Heart left ventricle (tissue), 13 donors: ENCODE data around the gene DCUN1D1.

Source experiments
- POLR2A ChIP-seq, 2 donors: fragments of 450-650 bp; IDR thresholded peaks; one replicate each; pipeline ENCODE4 v1.6.1; 2017; ENCODE audit warnings: antibody characterized with exemption in 2 of 2, mild to moderate bottlenecking in 2 of 2, moderate library complexity in 2 of 2
- TF ChIP-seq, protein P1 (sequence below), 12 donors: fragments of 200-600 bp; sonication (generic) in 4 of 12; IDR thresholded peaks; one replicate each; pipeline versions ENCODE4 v1.5.0 to v1.8.0; 2018 to 2022; ENCODE audit warnings: antibody characterized with exemption in 12 of 12, mild to moderate bottlenecking in 5 of 12
- donor health status: ischemic (EF 13 %, LVEDD 7.1; RV severe dilation, severe dysfunction).
- donor health status: DM: no; HTN: yes; CAD: no.
- donor health status: DM: no; HTN: no; CAD: no.
- donor health status: ischemic (EF 25% LVEDD 6.9; RV normal size, moderate dysfunction).
- donor health status: ischemic (EF 25% LVEDD 5.7; RV mildly dilated, moderate dysfunction).
- donor health status: ischemic (EF 35%, LVEDD 5.7; RV mildly dilated, moderate dysfunction).
- donor health status: nonischemic (EF 11% LVEDD 7.7; RV severe dilation, severe dysfunction).
- donor health status: DM: yes; HTN: yes; CAD: no.
- donor health status: PGD.
- donor health status: ischemic (EF 29% LVEDD 5.4; RV normal size, mild dysfunction).
- donor health status: nonischemic (EF 23%, LVEDD 6.1; RV moderate dilation, normal function).

DNA sequence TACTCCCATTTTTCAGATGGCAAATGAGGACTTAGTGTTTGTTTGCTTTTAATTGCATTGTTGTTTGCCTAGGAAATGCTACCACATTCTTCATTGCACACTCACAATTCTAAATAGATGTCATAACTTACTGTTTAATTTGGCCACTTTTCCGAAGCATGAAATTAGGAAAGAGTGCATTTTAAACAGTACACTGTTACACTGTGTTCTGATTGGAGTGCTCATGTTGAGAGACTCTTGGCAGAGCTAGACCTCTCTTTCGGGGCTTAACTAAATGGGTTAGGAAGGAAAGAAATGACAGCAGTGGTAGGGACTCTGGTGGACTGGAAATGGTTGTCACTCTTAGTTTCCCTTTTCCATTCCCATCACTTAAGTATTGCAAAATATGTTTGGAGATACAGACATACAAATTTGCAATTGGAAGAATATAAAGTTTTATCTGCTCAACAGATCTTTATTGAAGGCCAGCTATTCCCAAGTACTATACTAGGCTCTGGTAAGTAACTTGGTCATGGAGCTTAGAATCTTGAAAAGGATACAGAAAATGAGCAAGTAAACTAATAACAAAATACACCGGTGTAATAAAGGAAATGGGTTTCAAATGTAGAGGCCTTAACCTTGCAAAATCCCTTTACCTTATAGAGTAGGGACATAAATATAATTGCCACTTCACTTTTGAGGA lies 90.2 kb downstream of the DCUN1D1 start:
- TF ChIP-seq, protein P1, sequence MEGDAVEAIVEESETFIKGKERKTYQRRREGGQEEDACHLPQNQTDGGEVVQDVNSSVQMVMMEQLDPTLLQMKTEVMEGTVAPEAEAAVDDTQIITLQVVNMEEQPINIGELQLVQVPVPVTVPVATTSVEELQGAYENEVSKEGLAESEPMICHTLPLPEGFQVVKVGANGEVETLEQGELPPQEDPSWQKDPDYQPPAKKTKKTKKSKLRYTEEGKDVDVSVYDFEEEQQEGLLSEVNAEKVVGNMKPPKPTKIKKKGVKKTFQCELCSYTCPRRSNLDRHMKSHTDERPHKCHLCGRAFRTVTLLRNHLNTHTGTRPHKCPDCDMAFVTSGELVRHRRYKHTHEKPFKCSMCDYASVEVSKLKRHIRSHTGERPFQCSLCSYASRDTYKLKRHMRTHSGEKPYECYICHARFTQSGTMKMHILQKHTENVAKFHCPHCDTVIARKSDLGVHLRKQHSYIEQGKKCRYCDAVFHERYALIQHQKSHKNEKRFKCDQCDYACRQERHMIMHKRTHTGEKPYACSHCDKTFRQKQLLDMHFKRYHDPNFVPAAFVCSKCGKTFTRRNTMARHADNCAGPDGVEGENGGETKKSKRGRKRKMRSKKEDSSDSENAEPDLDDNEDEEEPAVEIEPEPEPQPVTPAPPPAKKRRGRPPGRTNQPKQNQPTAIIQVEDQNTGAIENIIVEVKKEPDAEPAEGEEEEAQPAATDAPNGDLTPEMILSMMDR (IDR thresholded peaks at IDR 0.05) = no peak
- no peak for TF ChIP-seq POLR2A (IDR thresholded peaks at IDR 0.05)
